SU-DHL-6 (cell line): Measurements from ENCODE around the gene TANC2.

Source experiments
- EZH2phosphoT487 ChIP-seq: fragments of 200-600 bp; sonication (generic), shearing (Covaris generic); conservative IDR thresholded peaks from 2 replicates; pipeline ENCODE4 v1.6.1; 2018; ENCODE audit warnings: mild to moderate bottlenecking, antibody characterized with exemption, low read length, moderate library complexity, mixed read lengths
- TF ChIP-seq, protein P1 (sequence below): fragments of 200-600 bp; sonication (generic); IDR thresholded peaks from one replicate; pipeline ENCODE4 v1.5.1; 2017; ENCODE audit warnings: antibody characterized with exemption, mild to moderate bottlenecking, low read length, moderate library complexity; ENCODE audit not compliant: insufficient read depth, poor library complexity, severe bottlenecking

- TF ChIP-seq, protein P1, sequence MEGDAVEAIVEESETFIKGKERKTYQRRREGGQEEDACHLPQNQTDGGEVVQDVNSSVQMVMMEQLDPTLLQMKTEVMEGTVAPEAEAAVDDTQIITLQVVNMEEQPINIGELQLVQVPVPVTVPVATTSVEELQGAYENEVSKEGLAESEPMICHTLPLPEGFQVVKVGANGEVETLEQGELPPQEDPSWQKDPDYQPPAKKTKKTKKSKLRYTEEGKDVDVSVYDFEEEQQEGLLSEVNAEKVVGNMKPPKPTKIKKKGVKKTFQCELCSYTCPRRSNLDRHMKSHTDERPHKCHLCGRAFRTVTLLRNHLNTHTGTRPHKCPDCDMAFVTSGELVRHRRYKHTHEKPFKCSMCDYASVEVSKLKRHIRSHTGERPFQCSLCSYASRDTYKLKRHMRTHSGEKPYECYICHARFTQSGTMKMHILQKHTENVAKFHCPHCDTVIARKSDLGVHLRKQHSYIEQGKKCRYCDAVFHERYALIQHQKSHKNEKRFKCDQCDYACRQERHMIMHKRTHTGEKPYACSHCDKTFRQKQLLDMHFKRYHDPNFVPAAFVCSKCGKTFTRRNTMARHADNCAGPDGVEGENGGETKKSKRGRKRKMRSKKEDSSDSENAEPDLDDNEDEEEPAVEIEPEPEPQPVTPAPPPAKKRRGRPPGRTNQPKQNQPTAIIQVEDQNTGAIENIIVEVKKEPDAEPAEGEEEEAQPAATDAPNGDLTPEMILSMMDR: no peak
- no peak for TF ChIP-seq EZH2phosphoT487
These were observed 15.9 kb downstream of the TANC2 start for GRCh38 chr17:62981933-62982332.
